ENCODE measurements around the gene APP. TPM values are rescaled to one million over a fixed set of nuclear protein-coding genes. Genes with fewer than 3 reads are reported as not detected.
A peak's percentile ranks its signal among the peaks of the same experiment; 100 is the strongest.

The APP gene
- total and polyA plus RNA-seq, 10 of the 15 experiments (the other 5 are each of a cell fraction or from before 2014, with no cell fraction given) = 8.8 to 94.9 (median 51.0) TPM

GRCh38 chr21:26070121-26070520 lies 100.4 kb downstream of the APP start:
- FAIRE-seq = no peak
- DNase-seq (ENCODE audit: low read depth, low spot score) = no peak
- RAD21 ChIA-PET (ENCODE audit: unreplicated experiment) = no interaction called here

More at GRCh38 chr21:26070121-26070520, 100.4 kb downstream of the APP start:
- H3K4me1 ChIP-seq (ENCODE audit: control insufficient read depth, insufficient read depth, low read length) = no peaks in the 10 kb centered on the region; the same call in 1 of the 2 replicates
- CTCF ChIA-PET = no interaction called here
- no peaks in the 10 kb centered on the region for H4K20me1 ChIP-seq (ENCODE audit: control insufficient read depth, insufficient read depth)
- no peak for TF ChIP-seq SRF (IDR thresholded peaks at IDR 0.05; ENCODE audit: low read depth in 2 of 2, low read length in 2 of 2)
- TF ChIP-seq ATF2 (IDR thresholded peaks at IDR 0.05; ENCODE audit: low read length) = no peak
- TF ChIP-seq WRNIP1 (IDR thresholded peaks at IDR 0.05; ENCODE audit: borderline replicate concordance, low read depth, low read length) = no peak
- no peak for TF ChIP-seq IRF5 (IDR thresholded peaks at IDR 0.05; ENCODE audit: borderline replicate concordance)
- no peak for TF ChIP-seq FOS (IDR thresholded peaks at IDR 0.05; ENCODE audit: borderline replicate concordance, extremely low read depth, insufficient read length)
- TF ChIP-seq IRF3 (IDR thresholded peaks at IDR 0.05) = no peak
- TF ChIP-seq IKZF1 (conservative IDR thresholded peaks at IDR 0.05) = no peak
- no peak for TF ChIP-seq ZNF207 (IDR thresholded peaks at IDR 0.05; ENCODE audit: borderline replicate concordance)
- no peak for TF ChIP-seq NKRF (conservative IDR thresholded peaks at IDR 0.05)
- no peak for TF ChIP-seq CBFB (IDR thresholded peaks at IDR 0.05; ENCODE audit: low read depth)
- 0% methylated on average over 2 of the region's 2 CpGs for WGBS (ENCODE audit: insufficient coverage, insufficient replicate concordance, low lambda C conversion rate, missing lambda C conversion rate)
- no peaks in the 10 kb centered on the region for H3K36me3 ChIP-seq (ENCODE audit: control insufficient read depth in 2 of 2, insufficient read depth in 2 of 2, low read length in 1 of 2)
- H3K27me3 ChIP-seq (replicated peaks in 1 of 2; ENCODE audit: control insufficient read depth in 2 of 2, insufficient read depth in 2 of 2, low read length in 1 of 2) = no peaks in the 10 kb centered on the region
- no peak overlapping the region for H3K4me3 ChIP-seq
- intact Hi-C loops (cut with micrococcal nuclease; ENCODE audit: unreplicated experiment) (no loop called here), in situ Hi-C loops (cut with MboI) (no loop called here)
- ATAC-seq = no peak
- H2AFZ ChIP-seq (ENCODE audit: control insufficient read depth, low read depth, low read length) = no peak overlapping the region
- no TSS peak for BruUV-seq (replicated peaks)
- no peak overlapping the region for H3K27ac ChIP-seq (ENCODE audit: control insufficient read depth, insufficient read depth)
- POLR2A ChIA-PET = no interaction called here
- H3K79me2 ChIP-seq (ENCODE audit: control insufficient read depth, insufficient read depth, low read length) = peaks cover 4% of the 10 kb centered on the region; the same call in 1 of the 2 replicates
- H3K9ac ChIP-seq (ENCODE audit: control insufficient read depth, insufficient read depth, low read length) = peak overlapping the region; percentile 15; the same call in 1 of the 2 replicates
- H3K9me3 ChIP-seq (replicated peaks; ENCODE audit: control insufficient read depth, insufficient read depth, low read length) = no peaks in the 10 kb centered on the region
- H3K4me2 ChIP-seq (ENCODE audit: control insufficient read depth, insufficient read depth) = no peak overlapping the region; the same call in none of the 2 replicates
- SMC1A ChIA-PET (ENCODE audit: uncharacterized antibody, unreplicated experiment) = no interaction called here

Data from GM12878 (cell line).